BJ (cell line): ENCODE results near the gene SLX4IP. TPM values are rescaled to one million over a fixed set of nuclear protein-coding genes. Genes with fewer than 3 reads are reported as not detected.

ENCODE experiments used
- CTCF ChIA-PET: fragments of 350-600 bp; formaldehyde crosslinking; extraction: SDS; loops from one replicate; lab custom pipeline; 2021; ENCODE audit warnings: antibody characterized with exemption, inconsistent platforms; lab: Yijun Ruan, JAX
- POLR2A ChIA-PET: fragments of 300-600 bp; sonication (Branson Sonifier 250); formaldehyde crosslinking; extraction: SDS; loops from one replicate; lab custom pipeline; 2021; ENCODE audit warnings: antibody characterized with exemption; lab: Charles Lee
- DNase-seq: peaks from one replicate; pipeline ENCODE4 v3.0.0-alpha.2; 2011; ENCODE audit warnings: low read depth
- H3K27me3 ChIP-seq: 2 replicates; pipeline ENCODE4 v1.6.0; 2011; ENCODE audit warnings: low read length; ENCODE audit not compliant: control insufficient read depth, insufficient read depth
- H3K36me3 ChIP-seq: 2 replicates; pipeline ENCODE4 v1.5.1; 2011; ENCODE audit warnings: low read length; ENCODE audit not compliant: control insufficient read depth, insufficient read depth
- H3K4me3 ChIP-seq: 2 replicates; pipeline ENCODE4 v1.5.1; 2011; ENCODE audit warnings: low read depth, mild to moderate bottlenecking, control low read depth, low read length
- polyA minus RNA-seq: library from RNA; depleted of rRNA, polyadenylated mRNA; stranded (reverse); fragments of >200 nt; gene quantifications from 2 replicates; pipeline ENCODE4 v1.2.3, GENCODE V29; 2011; rRNA and poly(A)+ RNA removed
- polyA plus RNA-seq: library from polyadenylated mRNA; depleted of rRNA; stranded (reverse); fragments of >200 nt; gene quantifications from 2 replicates; pipeline ENCODE4 v1.2.3, GENCODE V29; 2011; rRNA removed
- TF ChIP-seq, protein P1 (sequence below): IDR thresholded peaks from 2 replicates; pipeline ENCODE4 v1.5.1; 2011; ENCODE audit warnings: low read depth, mild to moderate bottlenecking, control low read depth, inconsistent platforms, low read length, moderate library complexity; ENCODE audit not compliant: insufficient read depth

Gene SLX4IP
- polyA plus RNA-seq (1.6 and 2.3 TPM in 2 replicates), polyA minus RNA-seq (5.4 and 5.8 TPM in 2 replicates)

DNA sequence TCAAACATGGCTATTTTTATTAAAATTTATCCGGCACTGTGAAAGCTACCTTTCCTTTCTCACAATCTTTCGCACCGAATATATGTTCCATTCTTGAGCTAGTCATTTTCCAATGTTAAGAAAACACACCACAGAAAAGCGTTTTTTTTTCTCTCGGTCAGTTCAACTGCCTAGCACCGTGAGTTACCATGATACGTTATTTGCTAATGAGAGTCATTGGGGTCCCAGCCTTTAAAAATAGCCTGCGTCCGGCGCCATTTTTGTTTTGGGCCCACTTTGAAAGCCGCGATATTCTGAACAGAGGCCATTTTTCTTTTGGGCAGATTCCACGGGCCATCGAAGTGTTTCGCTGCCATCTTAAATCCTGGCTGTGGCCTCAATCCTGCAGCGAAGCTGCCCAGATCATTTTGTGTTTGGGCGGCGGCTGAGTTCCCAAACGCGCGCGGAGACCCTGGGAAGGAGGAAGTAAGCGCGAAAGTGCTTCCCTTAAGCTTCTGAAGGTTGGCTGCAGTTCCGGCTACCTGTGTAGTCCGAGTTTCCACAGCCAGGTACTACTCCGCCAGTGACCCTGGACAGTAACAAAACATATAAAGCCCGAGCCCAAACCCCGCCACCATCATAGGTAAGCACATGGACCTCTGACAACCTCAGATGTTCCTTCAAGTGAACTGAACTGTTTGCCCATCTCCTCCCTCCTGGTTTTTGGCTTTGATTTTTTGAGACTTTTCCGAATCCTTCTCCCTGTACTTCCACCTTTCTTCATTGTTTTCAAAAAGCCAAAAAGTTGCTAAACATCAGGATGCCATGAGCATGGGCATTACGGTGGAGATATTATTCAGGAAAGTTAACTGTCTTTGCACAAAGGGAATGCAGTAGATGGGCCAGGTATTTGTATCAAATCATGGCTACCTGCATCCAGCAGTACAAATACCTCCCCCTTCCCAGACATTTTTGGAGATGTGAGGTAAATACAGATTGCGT lies at the start of gene SLX4IP:
Gene SLX4IP (plus strand): TSS at position 474 of the 981 bp plus-strand sequence. CDS start 22,900 bp downstream, outside the sequence.
- H3K36me3 ChIP-seq: no peaks in the 10 kb centered on the region
- POLR2A ChIA-PET: no interaction called here
- H3K27me3 ChIP-seq: no peaks in the 10 kb centered on the region
- CTCF ChIA-PET: interaction anchor here (0.9 to 2.4 kb wide), 5 partner anchors 102 to 1109 kb away, joined by 3 to 15 read pairs (median 4); no protein-coding TSS in a partner anchor
- TF ChIP-seq, protein P1, sequence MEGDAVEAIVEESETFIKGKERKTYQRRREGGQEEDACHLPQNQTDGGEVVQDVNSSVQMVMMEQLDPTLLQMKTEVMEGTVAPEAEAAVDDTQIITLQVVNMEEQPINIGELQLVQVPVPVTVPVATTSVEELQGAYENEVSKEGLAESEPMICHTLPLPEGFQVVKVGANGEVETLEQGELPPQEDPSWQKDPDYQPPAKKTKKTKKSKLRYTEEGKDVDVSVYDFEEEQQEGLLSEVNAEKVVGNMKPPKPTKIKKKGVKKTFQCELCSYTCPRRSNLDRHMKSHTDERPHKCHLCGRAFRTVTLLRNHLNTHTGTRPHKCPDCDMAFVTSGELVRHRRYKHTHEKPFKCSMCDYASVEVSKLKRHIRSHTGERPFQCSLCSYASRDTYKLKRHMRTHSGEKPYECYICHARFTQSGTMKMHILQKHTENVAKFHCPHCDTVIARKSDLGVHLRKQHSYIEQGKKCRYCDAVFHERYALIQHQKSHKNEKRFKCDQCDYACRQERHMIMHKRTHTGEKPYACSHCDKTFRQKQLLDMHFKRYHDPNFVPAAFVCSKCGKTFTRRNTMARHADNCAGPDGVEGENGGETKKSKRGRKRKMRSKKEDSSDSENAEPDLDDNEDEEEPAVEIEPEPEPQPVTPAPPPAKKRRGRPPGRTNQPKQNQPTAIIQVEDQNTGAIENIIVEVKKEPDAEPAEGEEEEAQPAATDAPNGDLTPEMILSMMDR: no peak
- DNase-seq: peak; percentile 78
- H3K4me3 ChIP-seq: peak within 1 kb of the TSS; percentile 98

- no peaks in the 10 kb centered on the region for H3K36me3 ChIP-seq
- CTCF ChIA-PET: interaction anchor here (1.0 kb wide), 1 partner anchor 244 kb away, joined by 3 read pairs; no protein-coding TSS in a partner anchor
- no peak overlapping the region for H3K4me3 ChIP-seq
- POLR2A ChIA-PET: no interaction called here
- no peaks in the 10 kb centered on the region for H3K27me3 ChIP-seq
- DNase-seq: no peak
- TF ChIP-seq, protein P1: no peak
These were observed 49.1 kb upstream of the SLX4IP start for GRCh38 chr20:10385850-10386544.

DNA sequence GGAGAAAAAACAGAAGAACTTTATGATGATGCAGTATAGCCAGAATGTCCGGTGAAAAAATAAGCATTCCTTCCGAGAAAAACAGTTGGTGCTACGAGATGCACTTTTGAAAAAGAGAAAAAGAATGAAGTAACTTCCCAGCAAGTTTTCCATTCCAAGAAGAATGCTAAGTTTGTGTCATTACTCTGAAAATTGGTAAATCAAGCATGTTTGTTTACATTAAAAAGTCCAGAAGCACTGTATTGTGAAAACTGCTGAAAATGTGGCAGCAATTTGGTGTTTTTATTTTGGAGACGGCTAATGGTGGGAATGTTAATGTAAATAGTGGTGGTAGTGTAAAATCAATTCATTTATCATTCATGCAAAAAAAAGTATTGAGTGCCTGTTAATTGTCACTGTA lies 47.4 kb upstream of the SLX4IP start:
- TF ChIP-seq, protein P1: no peak
- DNase-seq: no peak
- Histone ChIP-seq H3K36me3 (no peaks in the 10 kb centered on the region), H3K27me3 (no peaks in the 10 kb centered on the region), H3K4me3 (no peak overlapping the region)
- POLR2A ChIA-PET: no interaction called here
- CTCF ChIA-PET: interaction anchor here (1.0 kb wide), 1 partner anchor 39 kb away, joined by 5 read pairs; no protein-coding TSS in a partner anchor

- no peaks in the 10 kb centered on the region for H3K36me3 ChIP-seq
- POLR2A ChIA-PET: no interaction called here
- TF ChIP-seq, protein P1: no peak
These were observed 46.5 kb upstream of the SLX4IP start for GRCh38 chr20:10388597-10388996.

More at GRCh38 chr20:10388597-10388996, 46.5 kb upstream of the SLX4IP start:
- DNase-seq: no peak
- CTCF ChIA-PET: interaction anchor here (1.2 kb wide), 1 partner anchor 410 kb away, joined by 3 read pairs; no protein-coding TSS in a partner anchor
- no peak overlapping the region for H3K4me3 ChIP-seq
- no peaks in the 10 kb centered on the region for H3K27me3 ChIP-seq
